DND-41 (cell line): ENCODE data around the gene EXOC1L.

Experiments used
- ATAC-seq: fragments of 200-7000 bp; cut with Tn5 transposase; 3 replicates; pipeline ENCODE4 v1.9.1; 2021; ENCODE audit warnings: low read depth; ENCODE audit not compliant: insufficient read depth
- DNase-seq: peaks from one replicate; pipeline ENCODE4 v3.0.0-alpha.2; 2020
- H2AFZ ChIP-seq: 2 replicates; pipeline ENCODE4 v1.6.0; 2012; ENCODE audit warnings: low read depth, low read length
- H3K27ac ChIP-seq: 2 replicates; pipeline ENCODE4 v1.5.1; 2012; ENCODE audit warnings: low read length, inconsistent platforms
- H3K27me3 ChIP-seq: fragments of 200-600 bp; sonication (generic); 2 replicates; pipeline ENCODE4 v1.6.0; 2012; ENCODE audit warnings: low read length, mild to moderate bottlenecking, inconsistent platforms; ENCODE audit not compliant: insufficient read depth, poor library complexity
- H3K36me3 ChIP-seq: 2 replicates; pipeline ENCODE4 v1.5.1; 2012; ENCODE audit warnings: low read length, inconsistent platforms; ENCODE audit not compliant: insufficient read depth
- H3K4me1 ChIP-seq: 2 replicates; pipeline ENCODE4 v1.5.1; 2012; ENCODE audit warnings: mild to moderate bottlenecking, low read length; ENCODE audit not compliant: insufficient read depth
- H3K4me2 ChIP-seq: 2 replicates; pipeline ENCODE4 v1.6.0; 2012; ENCODE audit warnings: mild to moderate bottlenecking, moderate library complexity, low read length, inconsistent platforms; ENCODE audit not compliant: insufficient read depth
- H3K4me3 ChIP-seq, 2 experiments: fragments of 200-600 bp in 1 of 2; shearing (Covaris generic) in 1 of 2; 2 replicates each; pipeline ENCODE4 v1.5.1; 2012 to 2016; ENCODE audit warnings: inconsistent platforms in 2 of 2, low read length in 2 of 2, mild to moderate bottlenecking in 2 of 2, low read depth in 1 of 2, moderate library complexity in 1 of 2
- H3K79me2 ChIP-seq: 2 replicates; pipeline ENCODE4 v1.6.0; 2012; ENCODE audit warnings: low read length, inconsistent platforms; ENCODE audit not compliant: insufficient read depth
- H3K9ac ChIP-seq: 2 replicates; pipeline ENCODE4 v1.6.0; 2012; ENCODE audit warnings: low read depth, mild to moderate bottlenecking, inconsistent platforms, low read length, moderate library complexity
- H3K9me3 ChIP-seq: 2 replicates; pipeline ENCODE4 v1.5.1; 2012; ENCODE audit warnings: low read length, moderate library complexity, mild to moderate bottlenecking, inconsistent platforms; ENCODE audit not compliant: insufficient read depth, severe bottlenecking
- H4K20me1 ChIP-seq: 2 replicates; pipeline ENCODE4 v1.6.0; 2012; ENCODE audit warnings: low read length; ENCODE audit not compliant: insufficient read depth
- EZH2 ChIP-seq: IDR thresholded peaks from 3 replicates; pipeline ENCODE4 v1.6.1; 2012; ENCODE audit warnings: borderline replicate concordance, low read depth, mild to moderate bottlenecking, moderate library complexity, low read length, inconsistent platforms; ENCODE audit not compliant: severe bottlenecking
- TF ChIP-seq, protein P1 (sequence below): IDR thresholded peaks from 2 replicates; pipeline ENCODE4 v1.5.1; 2012; ENCODE audit warnings: borderline replicate concordance, low read length, moderate library complexity, mild to moderate bottlenecking; ENCODE audit not compliant: poor library complexity, severe bottlenecking; ENCODE audit errors: extremely low read depth

The EXOC1L gene

DNA sequence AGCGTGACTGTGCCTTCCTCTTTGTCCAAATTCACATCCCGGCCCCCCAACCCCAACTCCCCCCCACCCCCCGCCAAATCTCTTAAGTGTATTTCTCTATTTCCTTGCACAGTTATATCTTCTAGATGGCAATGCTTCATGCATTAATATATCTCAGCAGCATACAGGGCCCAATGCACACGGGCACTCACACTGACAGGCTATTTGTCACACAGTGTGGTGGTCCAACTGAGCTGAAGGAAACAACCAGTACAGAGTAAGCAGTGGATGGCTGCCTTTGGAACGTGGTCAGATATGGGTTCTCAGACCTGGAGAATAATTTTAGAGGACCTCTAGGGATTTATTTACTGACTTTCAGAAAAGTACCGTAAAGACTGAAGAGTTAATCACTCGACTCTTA, 34.5 kb downstream of the EXOC1L start:
- DNase-seq (no peak), ATAC-seq (0 out of 3 replicates have a peak, but pooled peaks have one; percentile 8)
- Histone ChIP-seq H3K4me3 (peak overlapping the region; percentile 78 to 95; a peak in 3 of 4 replicates), H3K4me1 (peaks cover 30% of the 10 kb centered on the region), H3K9ac (peak overlapping the region; percentile 87), H4K20me1 (no peaks in the 10 kb centered on the region), H3K36me3 (peaks cover 4% of the 10 kb centered on the region), H2AFZ (peak overlapping the region; percentile 97), H3K4me2 (peak overlapping the region; percentile 89), H3K27ac (peak overlapping the region; percentile 90), H3K79me2 (peaks cover 38% of the 10 kb centered on the region), H3K9me3 (no peaks in the 10 kb centered on the region), H3K27me3 (no peaks in the 10 kb centered on the region)
- TF ChIP-seq, protein P1, sequence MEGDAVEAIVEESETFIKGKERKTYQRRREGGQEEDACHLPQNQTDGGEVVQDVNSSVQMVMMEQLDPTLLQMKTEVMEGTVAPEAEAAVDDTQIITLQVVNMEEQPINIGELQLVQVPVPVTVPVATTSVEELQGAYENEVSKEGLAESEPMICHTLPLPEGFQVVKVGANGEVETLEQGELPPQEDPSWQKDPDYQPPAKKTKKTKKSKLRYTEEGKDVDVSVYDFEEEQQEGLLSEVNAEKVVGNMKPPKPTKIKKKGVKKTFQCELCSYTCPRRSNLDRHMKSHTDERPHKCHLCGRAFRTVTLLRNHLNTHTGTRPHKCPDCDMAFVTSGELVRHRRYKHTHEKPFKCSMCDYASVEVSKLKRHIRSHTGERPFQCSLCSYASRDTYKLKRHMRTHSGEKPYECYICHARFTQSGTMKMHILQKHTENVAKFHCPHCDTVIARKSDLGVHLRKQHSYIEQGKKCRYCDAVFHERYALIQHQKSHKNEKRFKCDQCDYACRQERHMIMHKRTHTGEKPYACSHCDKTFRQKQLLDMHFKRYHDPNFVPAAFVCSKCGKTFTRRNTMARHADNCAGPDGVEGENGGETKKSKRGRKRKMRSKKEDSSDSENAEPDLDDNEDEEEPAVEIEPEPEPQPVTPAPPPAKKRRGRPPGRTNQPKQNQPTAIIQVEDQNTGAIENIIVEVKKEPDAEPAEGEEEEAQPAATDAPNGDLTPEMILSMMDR: no peak
- no peak for TF ChIP-seq EZH2

DNA sequence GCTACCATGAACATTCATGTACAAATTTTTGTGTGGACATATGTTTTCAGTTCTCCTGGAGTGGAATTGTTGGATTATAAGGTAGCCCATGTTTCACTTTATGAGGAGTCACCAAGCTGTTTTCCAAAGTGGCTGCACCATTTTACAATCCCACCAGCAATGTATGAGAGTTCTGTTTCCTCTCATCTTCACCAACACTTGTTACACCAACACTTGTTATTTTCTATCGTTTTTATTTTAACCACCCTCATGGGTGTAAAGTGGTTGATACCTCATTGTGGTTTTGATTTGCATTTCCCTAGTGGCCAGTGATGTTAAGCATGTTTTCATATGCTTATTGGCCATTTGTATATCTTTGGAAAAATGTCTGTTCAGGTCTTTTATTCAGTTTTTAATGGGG, 38.0 kb downstream of the EXOC1L start:
- DNase-seq (no peak), ATAC-seq (no peak)
- Histone ChIP-seq H3K4me2 (no peak overlapping the region), H3K9ac (no peak overlapping the region), H2AFZ (no peak overlapping the region), H3K27ac (no peak overlapping the region), H3K79me2 (peaks cover 38% of the 10 kb centered on the region), H3K4me3 (no peak overlapping the region), H3K27me3 (no peaks in the 10 kb centered on the region), H3K4me1 (peaks cover 28% of the 10 kb centered on the region), H3K9me3 (no peaks in the 10 kb centered on the region), H4K20me1 (no peaks in the 10 kb centered on the region), H3K36me3 (peaks cover 32% of the 10 kb centered on the region)
- TF ChIP-seq, protein P1: no peak
- no peak for TF ChIP-seq EZH2

DNA sequence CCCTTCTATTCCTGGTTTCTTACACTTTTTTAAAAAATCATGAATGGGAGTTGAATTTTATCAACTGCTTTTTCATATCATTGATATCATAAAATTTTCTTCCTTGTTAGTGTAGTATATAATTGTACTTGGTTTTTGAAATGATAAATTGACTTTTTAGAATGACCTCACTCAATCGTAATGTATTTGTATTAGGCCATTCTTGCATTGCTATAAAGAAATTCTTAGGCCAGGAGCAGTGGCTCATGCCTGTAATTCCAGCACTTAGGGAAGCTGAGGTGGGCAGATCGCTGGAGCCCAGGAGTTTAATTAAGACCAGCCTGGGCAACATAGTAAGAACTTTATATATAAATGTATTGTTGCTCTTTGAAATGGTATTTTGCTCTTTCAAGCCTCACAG, 40.1 kb downstream of the EXOC1L start:
- H3K4me3 ChIP-seq: no peak overlapping the region
- peaks cover 39% of the 10 kb centered on the region; the same call in 1 of the 2 replicates for H3K36me3 ChIP-seq
- peaks cover 26% of the 10 kb centered on the region for H3K79me2 ChIP-seq
- H2AFZ ChIP-seq: no peak overlapping the region
- H4K20me1 ChIP-seq: no peaks in the 10 kb centered on the region
- ATAC-seq: no peak
- H3K4me2 ChIP-seq: no peak overlapping the region
- H3K27ac ChIP-seq: no peak overlapping the region
- H3K27me3 ChIP-seq: no peaks in the 10 kb centered on the region
- TF ChIP-seq, protein P1: no peak
- no peak for TF ChIP-seq EZH2
- no peaks in the 10 kb centered on the region for H3K9me3 ChIP-seq
- no peak overlapping the region for H3K9ac ChIP-seq
- no peak for DNase-seq
- peaks cover 15% of the 10 kb centered on the region for H3K4me1 ChIP-seq
